ENCODE measurements around the gene BUB3.

BUB3 gene

GRCh38 chr10:123146013-123146893, 7.9 kb upstream of the BUB3 start:
- ATAC-seq (ENCODE audit: low read depth), result no peak
- Mint-ChIP-seq H3K4me3 (no peak overlapping the region), H3K4me1 (peaks cover 11% of the 10 kb centered on the region)

GRCh38 chr10:123146894-123147634, 7.1 kb upstream of the BUB3 start:
- peaks cover 26% of the 10 kb centered on the region for H3K27me3 Mint-ChIP-seq
- H3K4me3 Mint-ChIP-seq, result no peak overlapping the region
- H3K4me1 Mint-ChIP-seq, result peaks cover 11% of the 10 kb centered on the region
- no peaks in the 10 kb centered on the region for H3K9me3 Mint-ChIP-seq
- no peak for ATAC-seq (ENCODE audit: low read depth)
- H3K36me3 Mint-ChIP-seq, result peaks cover 3% of the 10 kb centered on the region
- peak overlapping the region; percentile 55 for H3K27ac Mint-ChIP-seq
- DNase-seq (ENCODE audit: low spot score in 2 of 2), result no peak

More at GRCh38 chr10:123146013-123146893, 7.9 kb upstream of the BUB3 start:
- peaks cover 31% of the 10 kb centered on the region for H3K27me3 Mint-ChIP-seq
- H3K9me3 Mint-ChIP-seq, result no peaks in the 10 kb centered on the region
- H3K36me3 Mint-ChIP-seq, result peaks cover 3% of the 10 kb centered on the region
- peak overlapping the region; percentile 55 for H3K27ac Mint-ChIP-seq
- peak in 1 of 2 donors; percentile 25 for DNase-seq (ENCODE audit: low spot score in 2 of 2)

GRCh38 chr10:123147635-123148413, 6.4 kb upstream of the BUB3 start, which contains the start of gene HMX2:
TSS of gene HMX2 (plus strand) at chr10:123148136. CDS start at chr10:123148379, 243 bp downstream.
- Mint-ChIP-seq H3K9me3 (no peaks in the 10 kb centered on the region), H3K4me3 (peak within 1 kb of the TSS; percentile 46), H3K36me3 (peaks cover 3% of the 10 kb centered on the region), H3K27ac (peak within 1 kb of the TSS; percentile 84), H3K4me1 (peaks cover 11% of the 10 kb centered on the region), H3K27me3 (peaks cover 28% of the 10 kb centered on the region)
- ATAC-seq (ENCODE audit: low read depth) (peak; percentile 23), DNase-seq (ENCODE audit: low spot score in 2 of 2) (peak in 1 of 2 donors; percentile 39)

- no peaks in the 10 kb centered on the region for H3K9me3 Mint-ChIP-seq
- ATAC-seq (ENCODE audit: low read depth) (no peak), DNase-seq (ENCODE audit: low spot score in 2 of 2) (peak in 1 of 2 donors; percentile 39)
- H3K4me3 Mint-ChIP-seq, result peak overlapping the region; percentile 46
- H3K27me3 Mint-ChIP-seq, result peaks cover 24% of the 10 kb centered on the region
- peaks cover 3% of the 10 kb centered on the region for H3K36me3 Mint-ChIP-seq
- peaks cover 14% of the 10 kb centered on the region for H3K4me1 Mint-ChIP-seq
- peak overlapping the region; percentile 84 for H3K27ac Mint-ChIP-seq
These were observed 5.6 kb upstream of the BUB3 start for GRCh38 chr10:123148414-123149161.

- ATAC-seq (ENCODE audit: low read depth), result no peak
- peaks cover 24% of the 10 kb centered on the region for H3K27me3 Mint-ChIP-seq
These were observed 5.0 kb upstream of the BUB3 start for GRCh38 chr10:123149162-123149567.

GRCh38 chr10:123149568-123150270, 4.5 kb upstream of the BUB3 start:
- Mint-ChIP-seq H3K27ac (peak overlapping the region; percentile 84), H3K4me1 (peaks cover 17% of the 10 kb centered on the region)
- DNase-seq (ENCODE audit: low spot score in 2 of 2), result peak in 1 of 2 donors; percentile 58

More at GRCh38 chr10:123149162-123149567, 5.0 kb upstream of the BUB3 start:
- no peak for DNase-seq (ENCODE audit: low spot score in 2 of 2)
- peaks cover 3% of the 10 kb centered on the region for H3K36me3 Mint-ChIP-seq
- H3K4me1 Mint-ChIP-seq, result peaks cover 17% of the 10 kb centered on the region
- H3K27ac Mint-ChIP-seq, result peak overlapping the region; percentile 84
- H3K9me3 Mint-ChIP-seq, result no peaks in the 10 kb centered on the region
- peak overlapping the region; percentile 46 for H3K4me3 Mint-ChIP-seq

GRCh38 chr10:123150271-123150985, 3.8 kb upstream of the BUB3 start:
- ATAC-seq (ENCODE audit: low read depth), result no peak
- H3K36me3 Mint-ChIP-seq, result peaks cover 5% of the 10 kb centered on the region
- no peak overlapping the region for H3K27ac Mint-ChIP-seq
- H3K4me3 Mint-ChIP-seq, result peak overlapping the region; percentile 75
- peaks cover 17% of the 10 kb centered on the region for H3K27me3 Mint-ChIP-seq
- DNase-seq (ENCODE audit: low spot score in 2 of 2), result no peak
- H3K9me3 Mint-ChIP-seq, result no peaks in the 10 kb centered on the region
- H3K4me1 Mint-ChIP-seq, result peaks cover 19% of the 10 kb centered on the region

More at GRCh38 chr10:123149568-123150270, 4.5 kb upstream of the BUB3 start:
- Mint-ChIP-seq H3K9me3 (no peaks in the 10 kb centered on the region), H3K36me3 (peaks cover 5% of the 10 kb centered on the region), H3K27me3 (peaks cover 22% of the 10 kb centered on the region), H3K4me3 (peak overlapping the region; percentile 75)
- ATAC-seq (ENCODE audit: low read depth), result no peak

GRCh38 chr10:123150986-123151736, 3.0 kb upstream of the BUB3 start:
- Mint-ChIP-seq H3K27me3 (peaks cover 13% of the 10 kb centered on the region), H3K27ac (no peak overlapping the region), H3K9me3 (no peaks in the 10 kb centered on the region), H3K4me1 (peaks cover 20% of the 10 kb centered on the region), H3K4me3 (peak overlapping the region; percentile 65), H3K36me3 (peaks cover 6% of the 10 kb centered on the region)
- DNase-seq (ENCODE audit: low spot score in 2 of 2), result peak in 1 of 2 donors; percentile 51
- no peak for ATAC-seq (ENCODE audit: low read depth)

- DNase-seq (ENCODE audit: low spot score in 2 of 2) (no peak), ATAC-seq (ENCODE audit: low read depth) (no peak)
- H3K4me3 Mint-ChIP-seq, result no peak overlapping the region
- no peaks in the 10 kb centered on the region for H3K9me3 Mint-ChIP-seq
- peaks cover 25% of the 10 kb centered on the region for H3K4me1 Mint-ChIP-seq
- peaks cover 13% of the 10 kb centered on the region for H3K27me3 Mint-ChIP-seq
- no peak overlapping the region for H3K27ac Mint-ChIP-seq
- peaks cover 9% of the 10 kb centered on the region for H3K36me3 Mint-ChIP-seq
These were observed 2.5 kb upstream of the BUB3 start for GRCh38 chr10:123151737-123152135.

- H3K9me3 Mint-ChIP-seq, result no peaks in the 10 kb centered on the region
- ATAC-seq (ENCODE audit: low read depth), result no peak
- H3K4me1 Mint-ChIP-seq, result peaks cover 37% of the 10 kb centered on the region
- H3K27me3 Mint-ChIP-seq, result peaks cover 10% of the 10 kb centered on the region
- H3K27ac Mint-ChIP-seq, result peak overlapping the region; percentile 96
- H3K4me3 Mint-ChIP-seq, result peak overlapping the region; percentile 100
- no peak for DNase-seq (ENCODE audit: low spot score in 2 of 2)
- H3K36me3 Mint-ChIP-seq, result peaks cover 24% of the 10 kb centered on the region
These were observed 613 bp upstream of the BUB3 start for GRCh38 chr10:123153486-123154091.
